ENCODE measurements around the gene PHF2. TPM values are rescaled to one million over a fixed set of nuclear protein-coding genes. Genes with fewer than 3 reads are reported as not detected.
A peak's percentile ranks its signal among the peaks of the same experiment; 100 is the strongest.

Gene PHF2
- total RNA-seq, 1 experiment from 2014 or later: 17.4 TPM

DNA sequence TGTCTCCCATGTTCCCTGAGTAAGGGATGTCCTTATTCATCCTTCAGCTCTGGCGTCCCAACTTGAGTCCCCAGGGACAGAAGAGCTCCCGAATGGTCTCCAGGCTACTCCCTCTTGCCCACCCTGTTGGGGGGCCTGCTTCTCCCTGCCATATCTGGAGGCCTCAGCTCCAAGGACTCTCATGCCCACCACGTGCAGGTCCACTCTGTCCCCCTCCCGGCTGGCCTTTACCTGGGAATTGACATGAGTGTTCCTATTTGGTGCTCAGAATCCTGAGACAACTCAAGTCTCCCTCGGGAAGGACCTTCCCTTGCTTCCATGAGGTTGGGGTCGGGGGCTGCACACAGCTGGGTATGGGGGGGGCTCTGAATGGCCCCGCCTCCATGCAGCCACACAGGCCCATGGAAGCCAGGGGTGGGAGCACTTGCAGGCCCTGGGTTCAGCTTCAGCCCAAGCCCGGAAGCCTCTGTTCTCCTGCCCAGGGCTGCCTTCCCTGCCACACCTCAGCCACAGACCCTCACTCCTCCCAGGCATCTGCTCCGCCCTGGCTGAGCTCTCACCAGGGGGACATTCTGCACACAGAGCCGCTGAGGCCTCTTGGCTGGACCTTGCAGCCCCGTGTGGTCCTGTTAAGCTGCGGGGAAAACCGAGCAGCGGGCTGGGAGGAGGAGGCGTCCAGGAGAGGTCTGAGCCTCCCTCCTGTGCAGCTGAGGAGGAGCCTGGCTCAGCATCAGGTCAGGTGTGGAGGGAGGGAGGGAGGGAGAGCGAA, 121.9 kb downstream of the PHF2 start:
- Histone ChIP-seq H2AK5ac (ENCODE audit: insufficient read length, low read length) (no peak overlapping the region), H4K91ac (ENCODE audit: insufficient read length, low read depth, low read length) (no peak overlapping the region), H2BK15ac (ENCODE audit: low read depth, low read length) (no peak overlapping the region), H3K27ac (ENCODE audit: insufficient read length, low read depth, low read length) (no peak overlapping the region), H4K20me1 (ENCODE audit: control insufficient read depth, insufficient read depth, insufficient read length) (no peaks in the 10 kb centered on the region), H3K79me1 (ENCODE audit: insufficient read depth, low read depth, low read length, poor library complexity, severe bottlenecking) (no peaks in the 10 kb centered on the region), H3K79me2 (ENCODE audit: insufficient read depth, low read length) (no peaks in the 10 kb centered on the region), H3K23me2 (ENCODE audit: insufficient read length, low read depth, low read length, poor library complexity, severe bottlenecking) (no peaks in the 10 kb centered on the region), H3K27me3 (ENCODE audit: insufficient read depth, low read length) (no peaks in the 10 kb centered on the region), H3K4me2 (ENCODE audit: insufficient read depth, insufficient read length, low read length) (no peak overlapping the region), H4K8ac (replicated peaks; ENCODE audit: insufficient read length, low read depth, low read length) (no peak overlapping the region), H3K18ac (ENCODE audit: insufficient read length, low read depth, low read length) (no peak overlapping the region), H3K4ac (ENCODE audit: low read depth, low read length) (no peak overlapping the region), H2AFZ (ENCODE audit: low read length) (no peak overlapping the region), H2BK12ac (ENCODE audit: insufficient read length, low read depth, low read length) (no peak overlapping the region), H3K9ac (ENCODE audit: extremely low read depth, insufficient read length, low read length) (no peak overlapping the region), H3T11ph (ENCODE audit: low read length) (no peak overlapping the region), H3K14ac (ENCODE audit: insufficient read depth, low read length) (no peak overlapping the region), H4K5ac (ENCODE audit: insufficient read length, low read depth, low read length) (no peak overlapping the region), H2BK20ac (ENCODE audit: low read depth, low read length, poor library complexity, severe bottlenecking) (no peak overlapping the region), H2BK120ac (ENCODE audit: low read depth, low read length, poor library complexity, severe bottlenecking) (no peak overlapping the region), H2BK5ac (ENCODE audit: insufficient read length, low read length) (no peak overlapping the region), H3K4me1 (ENCODE audit: insufficient read depth, low read length) (no peaks in the 10 kb centered on the region), H3K9me3 (ENCODE audit: control insufficient read depth, low read depth, low read length) (no peaks in the 10 kb centered on the region), H3K56ac (ENCODE audit: insufficient read length, low read depth, low read length) (no peak overlapping the region), H3K23ac (ENCODE audit: insufficient read length, low read depth, low read length) (no peak overlapping the region)
- Mint-ChIP-seq H3K27ac (no peak overlapping the region), H3K4me1 (no peaks in the 10 kb centered on the region), H3K36me3 (ENCODE audit: insufficient read depth in 1 of 3, low read depth in 3 of 3) (peaks cover 0 to 16% (median 7%) of the 10 kb centered on the region in 3 experiments; a peak in 5 of 7 replicates), H3K4me3 (no peak overlapping the region), H3K9me3 (peaks cover 25 to 38% of the 10 kb centered on the region in 2 experiments), H3K27me3 (ENCODE audit: low read depth) (peaks cover 4% of the 10 kb centered on the region)
- no CpG with 5 or more reads among the region's 16 CpGs for WGBS (ENCODE audit: extremely low coverage, insufficient read length, low lambda C conversion rate)
- peak; percentile 20 for DNase-seq
- TF ChIP-seq CTCF (conservative IDR thresholded peaks at IDR 0.05): no peak

All from H9 (cell line).